IMR-90 (cell line): ENCODE data around the gene CABP1. TPM values are rescaled to one million over a fixed set of nuclear protein-coding genes. Genes with fewer than 3 reads are reported as not detected.

Experiments used
- ATAC-seq: fragments of 200-7000 bp; cut with Tn5 transposase; 2 replicates; pipeline ENCODE4 v1.9.1; 2020; ENCODE audit warnings: low read depth, mild to moderate bottlenecking, moderate library complexity
- BruUV-seq: library from RNA; stranded (reverse); fragments of 400-500 nt; replicated peaks from 2 replicates; lab custom pipeline; 2021; lab: Mats Ljungman, UMichigan
- CTCF ChIA-PET: fragments of 300-600 bp; formaldehyde crosslinking; extraction: SDS; loops from one replicate; lab custom pipeline; 2021; ENCODE audit warnings: antibody characterized with exemption; lab: Yijun Ruan, JAX
- POLR2A ChIA-PET: fragments of 300-600 bp; sonication (Branson Sonifier 250); formaldehyde crosslinking; loops from one replicate; lab custom pipeline; 2022; ENCODE audit warnings: antibody characterized with exemption; ENCODE audit not compliant: unreplicated experiment; lab: Charles Lee
- DNase-seq: peaks from one replicate; pipeline ENCODE4 v3.0.0; 2013
- H2AFZ ChIP-seq: replicated peaks from 2 replicates; pipeline ENCODE3; 2013; ENCODE audit warnings: low read length, mild to moderate bottlenecking; ENCODE audit not compliant: poor library complexity
- H2AK5ac ChIP-seq: 2 replicates; pipeline ENCODE4 v1.6.1; 2013; ENCODE audit warnings: low read depth, low read length, inconsistent platforms
- H2AK9ac ChIP-seq: replicated peaks from 2 replicates; pipeline ENCODE3; 2013; ENCODE audit warnings: mild to moderate bottlenecking, low read depth, low read length, moderate library complexity; ENCODE audit not compliant: poor library complexity
- H2BK120ac ChIP-seq: 2 replicates; pipeline ENCODE4 v1.6.1; 2013; ENCODE audit warnings: low read depth, low read length, inconsistent platforms
- H2BK15ac ChIP-seq: 3 replicates; pipeline ENCODE4 v1.6.1; 2013; ENCODE audit warnings: low read depth, low read length, inconsistent platforms
- H2BK20ac ChIP-seq: 2 replicates; pipeline ENCODE4 v1.6.1; 2013; ENCODE audit warnings: low read depth, mild to moderate bottlenecking, inconsistent platforms, low read length, moderate library complexity
- H2BK5ac ChIP-seq: 2 replicates; pipeline ENCODE4 v1.6.1; 2013; ENCODE audit warnings: mild to moderate bottlenecking, low read depth, low read length, inconsistent platforms; ENCODE audit not compliant: poor library complexity, severe bottlenecking
- H3K14ac ChIP-seq: replicated peaks from 2 replicates; pipeline ENCODE4 v1.6.1; 2013; ENCODE audit warnings: low read depth, low read length, inconsistent platforms
- H3K18ac ChIP-seq: 2 replicates; pipeline ENCODE4 v1.6.1; 2013; ENCODE audit warnings: low read depth, low read length, control low read depth
- H3K23ac ChIP-seq: 2 replicates; pipeline ENCODE4 v1.6.1; 2013; ENCODE audit warnings: low read depth, low read length, inconsistent platforms
- H3K27ac ChIP-seq: 2 replicates; pipeline ENCODE4 v1.5.1; 2013; ENCODE audit warnings: mild to moderate bottlenecking, control low read depth, low read length; ENCODE audit not compliant: insufficient read depth
- H3K27me3 ChIP-seq: 2 replicates; pipeline ENCODE4 v1.6.1; 2013; ENCODE audit warnings: low read length; ENCODE audit not compliant: control insufficient read depth, insufficient read depth
- H3K36me3 ChIP-seq: 2 replicates; pipeline ENCODE4 v1.6.1; 2013; ENCODE audit warnings: low read length, mixed read lengths; ENCODE audit not compliant: control insufficient read depth, insufficient read depth
- H3K4ac ChIP-seq: 2 replicates; pipeline ENCODE4 v1.6.1; 2013; ENCODE audit warnings: low read depth, low read length, inconsistent platforms
- H3K4me1 ChIP-seq: 2 replicates; pipeline ENCODE4 v1.6.1; 2013; ENCODE audit warnings: low read length, mixed read lengths; ENCODE audit not compliant: control insufficient read depth, insufficient read depth
- H3K4me2 ChIP-seq: 2 replicates; pipeline ENCODE4 v1.6.1; 2013; ENCODE audit warnings: low read depth, mild to moderate bottlenecking, control low read depth, low read length, moderate library complexity
- H3K4me3 ChIP-seq: 2 replicates; pipeline ENCODE4 v1.5.1; 2013; ENCODE audit warnings: low read depth, mild to moderate bottlenecking, control low read depth, low read length, moderate library complexity; ENCODE audit not compliant: insufficient read depth
- H3K56ac ChIP-seq: 2 replicates; pipeline ENCODE4 v1.6.1; 2013; ENCODE audit warnings: low read length, inconsistent platforms; ENCODE audit not compliant: insufficient read depth; ENCODE audit errors: extremely low read depth
- H3K79me1 ChIP-seq, 2 experiments: 2 replicates each; pipeline ENCODE4 v1.6.1; 2013; ENCODE audit warnings: low read length in 2 of 2, inconsistent platforms in 1 of 2, low read depth in 1 of 2
- H3K9ac ChIP-seq: 2 replicates; pipeline ENCODE4 v1.6.1; 2013; ENCODE audit warnings: low read depth, low read length, control low read depth
- H3K9me1 ChIP-seq: 2 replicates; pipeline ENCODE4 v1.6.1; 2013; ENCODE audit warnings: low read length, inconsistent platforms; ENCODE audit not compliant: insufficient read depth
- H3K9me3 ChIP-seq: 2 replicates; pipeline ENCODE4 v1.6.1; 2013; ENCODE audit warnings: low read length; ENCODE audit not compliant: control insufficient read depth, insufficient read depth
- H4K20me1 ChIP-seq: 2 replicates; pipeline ENCODE4 v1.6.1; 2013; ENCODE audit warnings: low read length, inconsistent platforms; ENCODE audit not compliant: insufficient read depth
- H4K5ac ChIP-seq: 2 replicates; pipeline ENCODE4 v1.6.1; 2013; ENCODE audit warnings: mild to moderate bottlenecking, low read depth, low read length, control low read depth
- H4K8ac ChIP-seq, 2 experiments: 2 replicates each; pipeline ENCODE4 v1.6.1; 2013; ENCODE audit warnings: low read depth in 2 of 2, low read length in 2 of 2, control low read depth in 1 of 2, inconsistent platforms in 1 of 2
- H4K91ac ChIP-seq: 2 replicates; pipeline ENCODE4 v1.6.1; 2013; ENCODE audit warnings: low read depth, low read length, inconsistent platforms; ENCODE audit not compliant: insufficient read depth
- BHLHE40 ChIP-seq: fragments of 150-350 bp; IDR thresholded peaks from 2 replicates; pipeline ENCODE4 v1.6.1; 2016; ENCODE audit warnings: mild to moderate bottlenecking, low read depth, low read length
- CEBPB ChIP-seq: IDR thresholded peaks from 2 replicates; pipeline ENCODE4 v1.6.1; 2012; ENCODE audit warnings: low read depth, low read length, improper control_type of control experiment
- CHD1 ChIP-seq: IDR thresholded peaks from 2 replicates; pipeline ENCODE4 v1.6.1; 2012; ENCODE audit warnings: low read depth, low read length, improper control_type of control experiment
- CTCF ChIP-seq: conservative IDR thresholded peaks from 2 replicates; pipeline ENCODE4 v1.5.1; 2012; ENCODE audit warnings: mild to moderate bottlenecking, low read depth, low read length, improper control_type of control experiment
- ELK1 ChIP-seq: fragments of 150-350 bp; IDR thresholded peaks from 2 replicates; pipeline ENCODE4 v1.6.1; 2016; ENCODE audit warnings: low read depth, mild to moderate bottlenecking, low read length, moderate library complexity, borderline replicate concordance
- FOS ChIP-seq: fragments of 150-350 bp; IDR thresholded peaks from 2 replicates; pipeline ENCODE4 v1.6.1; 2016; ENCODE audit warnings: low read depth, low read length
- MAFK ChIP-seq: IDR thresholded peaks from 2 replicates; pipeline ENCODE4 v1.6.1; 2012; ENCODE audit warnings: low read depth, low read length, improper control_type of control experiment
- NFE2L2 ChIP-seq: fragments of 150-350 bp; IDR thresholded peaks from 2 replicates; pipeline ENCODE4 v1.6.1; 2016; ENCODE audit warnings: low read depth, mild to moderate bottlenecking, low read length
- POLR2A ChIP-seq: IDR thresholded peaks from 2 replicates; pipeline ENCODE4 v1.6.1; 2012; ENCODE audit warnings: mild to moderate bottlenecking, low read depth, low read length
- RAD21 ChIP-seq: IDR thresholded peaks from 2 replicates; pipeline ENCODE4 v1.6.1; 2012; ENCODE audit warnings: low read length, improper control_type of control experiment
- RCOR1 ChIP-seq: IDR thresholded peaks from 2 replicates; pipeline ENCODE4 v1.6.1; 2012; ENCODE audit warnings: mild to moderate bottlenecking, low read length, improper control_type of control experiment; ENCODE audit not compliant: insufficient replicate concordance
- RFX5 ChIP-seq: IDR thresholded peaks from 2 replicates; pipeline ENCODE4 v1.8.0; 2012; ENCODE audit warnings: low read depth, mild to moderate bottlenecking, low read length, moderate library complexity
- SMC3 ChIP-seq: fragments of 150-350 bp; IDR thresholded peaks from 2 replicates; pipeline ENCODE4 v1.6.1; 2016; ENCODE audit warnings: low read depth, mild to moderate bottlenecking, antibody characterized with exemption, low read length, moderate library complexity
- USF2 ChIP-seq: fragments of 150-350 bp; IDR thresholded peaks from 2 replicates; pipeline ENCODE4 v1.6.1; 2017; ENCODE audit warnings: mild to moderate bottlenecking, antibody characterized with exemption, low read length, low read depth
- WGBS, 2 experiments: methylation state at CpG; one replicate each; pipeline versions ENCODE4 v1.1.5 to v1.1.7; 2013; ENCODE audit warnings: missing lambda C conversion rate in 2 of 2; ENCODE audit not compliant: insufficient read length in 1 of 2; ENCODE audit errors: extremely low coverage in 2 of 2; 5-methylcytosine and 5-hydroxymethylcytosine counted together
- dilution Hi-C: fragments of 300-500 bp; cut with HindIII; formaldehyde crosslinking; loops from one replicate; pipeline ENCODE4 v1.14.3; 2018; ENCODE audit warnings: low sequenced_read_pairs; ENCODE audit not compliant: unreplicated experiment
- in situ Hi-C: fragments of 300-500 bp; cut with MboI; formaldehyde crosslinking; loops from 3 replicates; pipeline ENCODE4 v1.14.3; 2019; ENCODE audit warnings: low sequenced_read_pairs, inconsistent platforms, mixed read lengths
- intact Hi-C: fragments of 100-400 bp; cut with micrococcal nuclease; formaldehyde crosslinking; loops from 2 replicates; pipeline ENCODE4 v1.10.0; 2022
- polyA plus RNA-seq, 3 experiments: library from polyadenylated mRNA; depleted of rRNA; stranded (reverse); fragments of >200 nt; gene quantifications; 2 replicates each; pipeline ENCODE4 v1.2.3, GENCODE V29; 2012; ENCODE audit warnings: low replicate concordance in 1 of 3
- total RNA-seq: library from RNA; depleted of rRNA; stranded (reverse); fragments of >200 nt; gene quantifications from 2 replicates; pipeline ENCODE4 v1.2.3, GENCODE V29; 2012

Gene CABP1
- total and polyA plus RNA-seq, 2 of the 4 experiments (the other 2 are of a cell fraction) = 0.54 to 1.1 TPM

- Histone ChIP-seq H2AK5ac (no peak overlapping the region; the same call in 1 of the 2 replicates), H3K4me3 (peak overlapping the region; percentile 93), H3K4me1 (peaks cover 3% of the 10 kb centered on the region), H2BK120ac (no peak overlapping the region), H3K79me1 (peaks cover 25 to 37% of the 10 kb centered on the region in 2 experiments), H2BK15ac (no peak overlapping the region), H4K20me1 (peaks cover 5% of the 10 kb centered on the region; the same call in 1 of the 2 replicates), H3K23ac (peak overlapping the region; percentile 99), H3K18ac (no peak overlapping the region), H3K4ac (peak overlapping the region; percentile 51), H2AK9ac (peak overlapping the region; percentile 96), H3K9me3 (no peaks in the 10 kb centered on the region), H3K9me1 (peaks cover 10% of the 10 kb centered on the region), H3K56ac (no peak overlapping the region), H3K9ac (peak overlapping the region; percentile 76; the same call in 1 of the 2 replicates), H3K4me2 (peak overlapping the region; percentile 88), H3K27ac (no peak overlapping the region), H4K5ac (no peak overlapping the region), H3K14ac (peak overlapping the region; percentile 77), H2AFZ (peak overlapping the region; percentile 60), H3K27me3 (no peaks in the 10 kb centered on the region), H2BK20ac (no peak overlapping the region), H2BK5ac (no peak overlapping the region), H4K91ac (no peak overlapping the region), H4K8ac (peak overlapping the region in 1 of 2 experiments; percentile 26; a peak in 1 of 4 replicates), H3K36me3 (peaks cover 13% of the 10 kb centered on the region)
- no peak for DNase-seq
- intact Hi-C loops (loop anchor here (2.0 to 5.0 kb wide), 3 partner anchors 23 to 384 kb away; partner anchors contain the start of gene PLA2G1B), dilution Hi-C loops (no loop called here), in situ Hi-C loops (loop anchor here (5.0 kb wide), 1 partner anchor 129 kb away; the partner anchor contains the start of gene POP5)
- WGBS, 2 experiments = 13% methylated on average over 2 of the region's 6 CpGs; no CpG with 5 or more reads in 1 of the 2 experiments
- ATAC-seq = no peak
- ChIA-PET POLR2A (no interaction called here), CTCF (interaction anchor here (1.4 to 2.4 kb wide), 2 partner anchors 62 to 64 kb away, joined by 4 to 10 read pairs; no protein-coding TSS in a partner anchor)
- no peak for TF ChIP-seq RAD21
- no peak for TF ChIP-seq RCOR1
- TF ChIP-seq CTCF = no peak
- no peak for TF ChIP-seq POLR2A
- no peak for TF ChIP-seq USF2
- TF ChIP-seq NFE2L2 = no peak
- TF ChIP-seq SMC3 = no peak
- no peak for TF ChIP-seq CHD1
- no peak for TF ChIP-seq RFX5
- no peak for TF ChIP-seq MAFK
- no peak for TF ChIP-seq ELK1
- no peak for TF ChIP-seq BHLHE40
- TF ChIP-seq FOS = no peak
- no peak for TF ChIP-seq CEBPB
- no TSS peak for BruUV-seq
Observed at GRCh38 chr12:120711411-120711810, 71.0 kb downstream of the CABP1 start.
